Astrocyte (in vitro differentiated cells and primary cell): ENCODE results near the gene ALCAM.

ENCODE experiments used
- EZH2 ChIP-seq: IDR thresholded peaks from 2 replicates; pipeline ENCODE4 v1.6.1; 2012; ENCODE audit warnings: mild to moderate bottlenecking, low read length, inconsistent platforms; ENCODE audit not compliant: insufficient read depth
- TF ChIP-seq, protein P1 (sequence below): IDR thresholded peaks from 2 replicates; pipeline ENCODE4 v1.5.1; 2011; ENCODE audit warnings: low read depth, mild to moderate bottlenecking, inconsistent platforms, low read length, moderate library complexity; ENCODE audit not compliant: insufficient read depth

DNA sequence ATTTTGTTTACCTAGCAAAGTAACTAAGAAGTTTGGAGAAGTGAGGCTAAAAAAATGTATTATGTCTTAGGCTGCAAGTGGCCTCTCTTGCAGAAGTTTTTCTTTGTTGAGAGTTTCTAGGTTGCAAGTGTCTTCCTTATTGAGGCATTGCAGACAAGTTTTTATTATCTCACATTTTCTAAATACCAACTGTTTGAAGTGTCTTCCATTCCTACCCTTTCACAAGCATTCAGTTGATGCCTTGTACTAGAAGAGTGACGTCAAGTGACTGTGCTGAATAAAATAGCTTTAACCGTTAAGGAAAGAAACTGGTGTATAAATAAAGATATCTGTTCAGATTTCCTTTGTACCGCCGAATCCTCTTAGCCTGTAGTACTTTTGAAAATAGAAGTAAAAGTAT is 123.3 kb downstream of the ALCAM start:
- TF ChIP-seq EZH2, result no peak
- TF ChIP-seq, protein P1, sequence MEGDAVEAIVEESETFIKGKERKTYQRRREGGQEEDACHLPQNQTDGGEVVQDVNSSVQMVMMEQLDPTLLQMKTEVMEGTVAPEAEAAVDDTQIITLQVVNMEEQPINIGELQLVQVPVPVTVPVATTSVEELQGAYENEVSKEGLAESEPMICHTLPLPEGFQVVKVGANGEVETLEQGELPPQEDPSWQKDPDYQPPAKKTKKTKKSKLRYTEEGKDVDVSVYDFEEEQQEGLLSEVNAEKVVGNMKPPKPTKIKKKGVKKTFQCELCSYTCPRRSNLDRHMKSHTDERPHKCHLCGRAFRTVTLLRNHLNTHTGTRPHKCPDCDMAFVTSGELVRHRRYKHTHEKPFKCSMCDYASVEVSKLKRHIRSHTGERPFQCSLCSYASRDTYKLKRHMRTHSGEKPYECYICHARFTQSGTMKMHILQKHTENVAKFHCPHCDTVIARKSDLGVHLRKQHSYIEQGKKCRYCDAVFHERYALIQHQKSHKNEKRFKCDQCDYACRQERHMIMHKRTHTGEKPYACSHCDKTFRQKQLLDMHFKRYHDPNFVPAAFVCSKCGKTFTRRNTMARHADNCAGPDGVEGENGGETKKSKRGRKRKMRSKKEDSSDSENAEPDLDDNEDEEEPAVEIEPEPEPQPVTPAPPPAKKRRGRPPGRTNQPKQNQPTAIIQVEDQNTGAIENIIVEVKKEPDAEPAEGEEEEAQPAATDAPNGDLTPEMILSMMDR, result no peak
